Tibial nerve (tissue), 3 donors: ENCODE results near the gene IKZF4.

ENCODE experiments used
- CTCF ChIP-seq, 5 experiments: fragments of 200-600 bp in 3 of 5; fragments of 450-650 bp in 2 of 5; sonication (generic) in 3 of 5; IDR thresholded peaks; one replicate each; pipeline ENCODE4 v1.5.1; 2016 to 2019; ENCODE audit warnings: antibody characterized with exemption in 5 of 5, mild to moderate bottlenecking in 3 of 5, moderate library complexity in 2 of 5
- POLR2A ChIP-seq, 2 donors: fragments of 450-650 bp; IDR thresholded peaks; one replicate each; pipeline ENCODE4 v1.6.1; 2017; ENCODE audit warnings: antibody characterized with exemption in 2 of 2, mild to moderate bottlenecking in 2 of 2, moderate library complexity in 2 of 2

GRCh38 chr12:56084958-56085543, 64.2 kb downstream of the IKZF4 start:
- no peak for TF ChIP-seq POLR2A (IDR thresholded peaks at IDR 0.05)
- peak in 4 of 5 experiments; percentile 12 to 32 (median 14) for TF ChIP-seq CTCF (IDR thresholded peaks at IDR 0.05)
